ENCODE measurements around the gene TSHR. TPM values are rescaled to one million over a fixed set of nuclear protein-coding genes. Genes with fewer than 3 reads are reported as not detected.

TSHR gene
- total and polyA plus RNA-seq, 3 donors from 2014 or later, result 0.87 to 0.88 TPM; not detected in 1

GRCh38 chr14:81091660-81092059, 136.2 kb downstream of the TSHR start:
- Histone ChIP-seq H3K27me3 (no peaks in the 10 kb centered on the region), H3K9me3 (no peaks in the 10 kb centered on the region), H3K36me3 (ENCODE audit: low read depth, missing control alignments) (no peaks in the 10 kb centered on the region), H3K27ac (no peak overlapping the region), H3K4me3 (no peak overlapping the region), H3K4me1 (no peaks in the 10 kb centered on the region)
- intact Hi-C loops (cut with DNase I; ENCODE audit: low total_unique reads), result no loop called here
- DNase-seq, result no peak
- TF ChIP-seq CTCF (IDR thresholded peaks at IDR 0.05) (no peak), POLR2A (IDR thresholded peaks at IDR 0.05) (no peak)
- 82 to 86% methylated on average over 1 of the region's 1 CpG for WGBS, 2 donors

GRCh38 chr14:81093651-81094050, 138.2 kb downstream of the TSHR start:
- intact Hi-C loops (cut with DNase I; ENCODE audit: low total_unique reads), result no loop called here
- H3K36me3 ChIP-seq (ENCODE audit: low read depth, missing control alignments), result no peaks in the 10 kb centered on the region
- no peaks in the 10 kb centered on the region for H3K27me3 ChIP-seq
- no peak overlapping the region for H3K27ac ChIP-seq
- no peak overlapping the region for H3K4me3 ChIP-seq
- no peaks in the 10 kb centered on the region for H3K4me1 ChIP-seq
- no peaks in the 10 kb centered on the region for H3K9me3 ChIP-seq
- TF ChIP-seq CTCF (IDR thresholded peaks at IDR 0.05) (no peak), POLR2A (IDR thresholded peaks at IDR 0.05) (no peak)
- no peak for DNase-seq
- 97 to 98% methylated on average over 2 of the region's 2 CpGs for WGBS, 2 donors

GRCh38 chr14:81095539-81095938, 140.1 kb downstream of the TSHR start:
- no peaks in the 10 kb centered on the region for H3K36me3 ChIP-seq (ENCODE audit: low read depth, missing control alignments)
- TF ChIP-seq POLR2A (IDR thresholded peaks at IDR 0.05), result no peak
- TF ChIP-seq CTCF (IDR thresholded peaks at IDR 0.05), result no peak
- H3K4me3 ChIP-seq, result no peak overlapping the region
- no peak overlapping the region for H3K27ac ChIP-seq
- WGBS, 2 donors, result 91 to 92% methylated on average over 2 of the region's 2 CpGs
- no peaks in the 10 kb centered on the region for H3K9me3 ChIP-seq
- H3K4me1 ChIP-seq, result no peaks in the 10 kb centered on the region
- intact Hi-C loops (cut with DNase I; ENCODE audit: low total_unique reads), result no loop called here
- DNase-seq, result no peak
- H3K27me3 ChIP-seq, result no peaks in the 10 kb centered on the region

GRCh38 chr14:81096656-81097055, 141.2 kb downstream of the TSHR start:
- WGBS, 2 donors, result 84 to 90% methylated on average over 3 of the region's 3 CpGs
- TF ChIP-seq CTCF (IDR thresholded peaks at IDR 0.05) (no peak), POLR2A (IDR thresholded peaks at IDR 0.05) (no peak)
- Histone ChIP-seq H3K9me3 (no peaks in the 10 kb centered on the region), H3K27me3 (no peaks in the 10 kb centered on the region), H3K4me1 (no peaks in the 10 kb centered on the region), H3K4me3 (no peak overlapping the region), H3K27ac (no peak overlapping the region), H3K36me3 (ENCODE audit: low read depth, missing control alignments) (no peaks in the 10 kb centered on the region)
- DNase-seq, result no peak
- intact Hi-C loops (cut with DNase I; ENCODE audit: low total_unique reads), result no loop called here

GRCh38 chr14:81102217-81102616, 146.8 kb downstream of the TSHR start:
- no peaks in the 10 kb centered on the region for H3K27me3 ChIP-seq
- TF ChIP-seq CTCF (IDR thresholded peaks at IDR 0.05), result no peak
- no peak for TF ChIP-seq POLR2A (IDR thresholded peaks at IDR 0.05)
- no peaks in the 10 kb centered on the region for H3K9me3 ChIP-seq
- no peaks in the 10 kb centered on the region for H3K4me1 ChIP-seq
- H3K4me3 ChIP-seq, result no peak overlapping the region
- no peaks in the 10 kb centered on the region for H3K36me3 ChIP-seq (ENCODE audit: low read depth, missing control alignments)
- WGBS, 2 donors, result 83 to 95% methylated on average over 3 of the region's 3 CpGs
- intact Hi-C loops (cut with DNase I; ENCODE audit: low total_unique reads), result no loop called here
- H3K27ac ChIP-seq, result no peak overlapping the region
- no peak for DNase-seq
